ENCODE measurements around the gene CAND1.
A peak's percentile ranks its signal among the peaks of the same experiment; 100 is the strongest.

Gene CAND1

GRCh38 chr12:67269633-67270573 lies 745 bp downstream of the CAND1 start:
- H3K9me3 Mint-ChIP-seq, result no peaks in the 10 kb centered on the region
- H3K4me1 Mint-ChIP-seq (ENCODE audit: low read depth), result peaks cover 39% of the 10 kb centered on the region
- peaks cover 11% of the 10 kb centered on the region for H3K36me3 Mint-ChIP-seq (ENCODE audit: low read depth)

DNA sequence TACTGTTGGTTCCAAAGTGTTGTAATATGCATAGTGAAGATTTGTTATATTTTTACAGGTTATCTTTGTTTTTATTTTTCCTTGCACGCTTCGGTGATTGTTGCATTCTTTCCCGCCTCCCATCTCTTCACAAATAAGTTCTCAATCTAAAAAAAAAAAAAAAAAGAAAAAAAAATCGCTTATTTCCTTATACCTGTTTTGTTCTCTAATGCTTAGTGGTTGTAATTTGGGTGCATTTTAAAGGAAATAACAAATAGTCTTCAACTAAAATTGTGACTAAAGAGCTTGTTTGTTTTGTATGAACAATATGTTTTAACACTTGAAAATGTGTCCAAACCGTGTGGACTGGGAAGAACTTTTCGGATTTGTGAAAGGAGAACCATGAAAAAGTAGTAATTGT lies 1.5 kb downstream of the CAND1 start:
- peak overlapping the region; percentile 97 for H3K27ac Mint-ChIP-seq
- peak overlapping the region; percentile 94 for H3K4me3 Mint-ChIP-seq
- no peaks in the 10 kb centered on the region for H3K27me3 Mint-ChIP-seq (ENCODE audit: low read depth)
- peaks cover 12% of the 10 kb centered on the region for H3K36me3 Mint-ChIP-seq (ENCODE audit: low read depth)
- H3K4me1 Mint-ChIP-seq (ENCODE audit: low read depth), result peaks cover 43% of the 10 kb centered on the region
- no peaks in the 10 kb centered on the region for H3K9me3 Mint-ChIP-seq

More at GRCh38 chr12:67269633-67270573, 745 bp downstream of the CAND1 start:
- Mint-ChIP-seq H3K27ac (peak overlapping the region; percentile 97), H3K27me3 (ENCODE audit: low read depth) (no peaks in the 10 kb centered on the region), H3K4me3 (peak overlapping the region; percentile 94)

DNA sequence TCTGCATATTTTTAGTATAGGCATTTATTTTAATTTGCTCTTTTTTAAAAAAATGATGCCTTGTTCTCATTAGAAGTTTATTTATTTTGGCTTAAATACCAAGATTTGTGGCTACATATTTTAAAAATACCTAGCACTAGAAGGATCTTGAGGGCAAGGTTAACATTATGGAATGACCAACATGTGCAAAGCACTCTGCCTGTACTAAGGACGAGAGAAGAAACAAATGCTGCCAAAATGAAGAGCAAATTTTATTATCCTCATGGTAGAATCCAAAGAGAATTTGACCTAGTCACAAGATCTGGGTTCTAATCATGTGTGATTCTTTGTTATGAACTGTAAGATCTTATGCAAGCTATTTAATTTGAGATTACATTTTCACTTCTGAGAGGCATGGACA lies 2.8 kb downstream of the CAND1 start:
- Mint-ChIP-seq H3K36me3 (ENCODE audit: low read depth) (peaks cover 15% of the 10 kb centered on the region), H3K4me1 (ENCODE audit: low read depth) (peaks cover 56% of the 10 kb centered on the region), H3K9me3 (no peaks in the 10 kb centered on the region), H3K27me3 (ENCODE audit: low read depth) (no peaks in the 10 kb centered on the region), H3K27ac (no peak overlapping the region), H3K4me3 (peak overlapping the region; percentile 15)

- no peaks in the 10 kb centered on the region for H3K9me3 Mint-ChIP-seq
- H3K4me1 Mint-ChIP-seq (ENCODE audit: low read depth), result peaks cover 49% of the 10 kb centered on the region
- peak overlapping the region; percentile 8 for H3K27ac Mint-ChIP-seq
- H3K36me3 Mint-ChIP-seq (ENCODE audit: low read depth), result peaks cover 23% of the 10 kb centered on the region
- H3K4me3 Mint-ChIP-seq, result peak overlapping the region; percentile 21
- no peaks in the 10 kb centered on the region for H3K27me3 Mint-ChIP-seq (ENCODE audit: low read depth)
These were observed 5.0 kb downstream of the CAND1 start for GRCh38 chr12:67274186-67274585.

DNA sequence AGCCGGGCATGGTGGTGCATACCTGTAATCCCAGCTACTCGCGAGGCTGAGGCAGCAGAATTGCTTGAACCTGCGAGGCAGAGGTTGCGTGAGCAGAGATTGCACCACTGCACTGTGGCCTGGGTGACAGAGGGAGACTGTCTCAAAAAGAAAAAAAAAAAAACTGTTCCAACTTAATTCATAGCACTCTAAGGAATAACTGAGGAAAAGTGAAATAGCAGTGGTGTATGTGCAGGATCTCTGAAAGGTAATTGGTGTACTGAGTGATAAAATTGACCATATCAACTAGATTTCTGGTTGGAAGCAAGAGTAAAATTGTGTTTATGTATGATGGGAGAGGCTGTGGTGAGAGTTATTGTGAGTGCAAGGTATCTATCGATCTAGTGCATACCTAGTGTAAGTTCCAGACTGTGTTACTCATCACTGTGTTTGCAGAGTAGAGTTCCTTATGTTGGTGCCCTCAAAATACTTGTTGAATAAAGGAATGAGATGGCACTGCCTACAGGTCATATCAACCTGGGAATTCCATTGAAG lies 6.3 kb downstream of the CAND1 start:
- Mint-ChIP-seq H3K4me3 (no peak overlapping the region), H3K27ac (peak overlapping the region; percentile 1), H3K4me1 (ENCODE audit: low read depth) (peaks cover 51% of the 10 kb centered on the region), H3K36me3 (ENCODE audit: low read depth) (peaks cover 23% of the 10 kb centered on the region), H3K9me3 (no peaks in the 10 kb centered on the region), H3K27me3 (ENCODE audit: low read depth) (no peaks in the 10 kb centered on the region)

- peaks cover 20% of the 10 kb centered on the region for H3K36me3 Mint-ChIP-seq (ENCODE audit: low read depth)
- peaks cover 49% of the 10 kb centered on the region for H3K4me1 Mint-ChIP-seq (ENCODE audit: low read depth)
- H3K4me3 Mint-ChIP-seq, result no peak overlapping the region
- no peaks in the 10 kb centered on the region for H3K9me3 Mint-ChIP-seq
- H3K27me3 Mint-ChIP-seq (ENCODE audit: low read depth), result no peaks in the 10 kb centered on the region
- H3K27ac Mint-ChIP-seq, result no peak overlapping the region
These were observed 7.3 kb downstream of the CAND1 start for GRCh38 chr12:67276421-67276820.

- Mint-ChIP-seq H3K27ac (no peak overlapping the region), H3K4me1 (ENCODE audit: low read depth) (peaks cover 38% of the 10 kb centered on the region)
These were observed 10.5 kb downstream of the CAND1 start for GRCh38 chr12:67279637-67280036.

GRCh38 chr12:67280088-67280487 lies 10.9 kb downstream of the CAND1 start:
- Mint-ChIP-seq H3K4me1 (ENCODE audit: low read depth) (peaks cover 38% of the 10 kb centered on the region), H3K27ac (no peak overlapping the region), H3K36me3 (ENCODE audit: low read depth) (peaks cover 24% of the 10 kb centered on the region), H3K4me3 (no peak overlapping the region), H3K9me3 (no peaks in the 10 kb centered on the region), H3K27me3 (ENCODE audit: low read depth) (no peaks in the 10 kb centered on the region)

More at GRCh38 chr12:67279637-67280036, 10.5 kb downstream of the CAND1 start:
- no peaks in the 10 kb centered on the region for H3K9me3 Mint-ChIP-seq
- no peak overlapping the region for H3K4me3 Mint-ChIP-seq
- peaks cover 24% of the 10 kb centered on the region for H3K36me3 Mint-ChIP-seq (ENCODE audit: low read depth)
- H3K27me3 Mint-ChIP-seq (ENCODE audit: low read depth), result no peaks in the 10 kb centered on the region

- Mint-ChIP-seq H3K4me1 (ENCODE audit: low read depth) (peaks cover 36% of the 10 kb centered on the region), H3K4me3 (no peak overlapping the region)
These were observed 11.4 kb downstream of the CAND1 start for GRCh38 chr12:67280572-67280971.

DNA sequence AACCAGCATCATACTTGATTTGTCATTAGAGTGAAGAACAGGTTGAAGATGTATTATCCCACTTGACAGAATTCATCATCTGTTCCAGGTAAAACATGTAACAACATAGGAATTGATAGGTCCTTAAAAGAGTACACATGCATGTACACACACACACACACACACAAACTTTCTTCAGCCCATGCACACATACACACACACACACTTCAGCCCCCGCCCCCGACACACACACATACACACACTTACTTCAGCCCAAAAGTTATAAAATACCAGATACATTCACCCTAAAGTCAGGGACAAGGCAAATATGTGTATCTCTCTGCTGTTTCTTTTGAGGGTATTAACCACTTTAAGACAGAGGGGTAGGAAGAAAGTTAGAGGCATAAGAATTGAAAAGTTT lies 15.4 kb downstream of the CAND1 start:
- H3K27ac Mint-ChIP-seq, result no peak overlapping the region
- peaks cover 27% of the 10 kb centered on the region for H3K36me3 Mint-ChIP-seq (ENCODE audit: low read depth)
- no peaks in the 10 kb centered on the region for H3K9me3 Mint-ChIP-seq
- H3K4me3 Mint-ChIP-seq, result no peak overlapping the region
- H3K27me3 Mint-ChIP-seq (ENCODE audit: low read depth), result no peaks in the 10 kb centered on the region
- peaks cover 31% of the 10 kb centered on the region for H3K4me1 Mint-ChIP-seq (ENCODE audit: low read depth)

More at GRCh38 chr12:67280572-67280971, 11.4 kb downstream of the CAND1 start:
- Mint-ChIP-seq H3K36me3 (ENCODE audit: low read depth) (peaks cover 24% of the 10 kb centered on the region), H3K9me3 (no peaks in the 10 kb centered on the region), H3K27me3 (ENCODE audit: low read depth) (no peaks in the 10 kb centered on the region), H3K27ac (no peak overlapping the region)

DNA sequence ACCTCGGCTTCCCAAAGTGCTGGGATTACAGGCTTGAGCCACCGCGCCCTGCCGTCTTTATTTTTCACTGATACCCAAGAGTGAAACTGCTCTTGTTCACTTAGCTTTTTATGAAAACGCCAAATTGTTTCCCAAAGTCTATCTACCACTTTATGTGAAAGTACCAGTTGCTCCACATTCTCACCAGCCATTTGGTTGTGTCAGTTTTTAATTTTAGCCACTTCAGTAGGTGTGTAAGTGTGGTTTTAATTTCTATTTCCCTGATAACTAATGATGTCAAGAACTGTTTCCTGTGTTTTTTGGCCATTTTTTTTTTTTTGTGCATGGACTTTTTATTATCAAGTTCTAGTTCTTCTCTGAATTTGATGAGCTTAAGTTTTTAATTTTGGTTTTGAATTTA lies 17.1 kb downstream of the CAND1 start:
- no peaks in the 10 kb centered on the region for H3K27me3 Mint-ChIP-seq (ENCODE audit: low read depth)
- H3K36me3 Mint-ChIP-seq (ENCODE audit: low read depth), result peaks cover 31% of the 10 kb centered on the region
- H3K4me3 Mint-ChIP-seq, result no peak overlapping the region
- H3K9me3 Mint-ChIP-seq, result no peaks in the 10 kb centered on the region
- no peak overlapping the region for H3K27ac Mint-ChIP-seq
- peaks cover 29% of the 10 kb centered on the region for H3K4me1 Mint-ChIP-seq (ENCODE audit: low read depth)

- Mint-ChIP-seq H3K9me3 (no peaks in the 10 kb centered on the region), H3K4me3 (no peak overlapping the region), H3K36me3 (ENCODE audit: low read depth) (peaks cover 26% of the 10 kb centered on the region), H3K27ac (no peak overlapping the region), H3K4me1 (ENCODE audit: low read depth) (peaks cover 23% of the 10 kb centered on the region), H3K27me3 (ENCODE audit: low read depth) (no peaks in the 10 kb centered on the region)
These were observed 18.2 kb downstream of the CAND1 start for GRCh38 chr12:67287311-67287710.

- Mint-ChIP-seq H3K4me3 (no peak overlapping the region), H3K4me1 (ENCODE audit: low read depth) (peaks cover 27% of the 10 kb centered on the region), H3K9me3 (no peaks in the 10 kb centered on the region), H3K27ac (no peak overlapping the region), H3K27me3 (ENCODE audit: low read depth) (no peaks in the 10 kb centered on the region), H3K36me3 (ENCODE audit: low read depth) (peaks cover 27% of the 10 kb centered on the region)
These were observed 19.4 kb downstream of the CAND1 start for GRCh38 chr12:67288561-67288960.

DNA sequence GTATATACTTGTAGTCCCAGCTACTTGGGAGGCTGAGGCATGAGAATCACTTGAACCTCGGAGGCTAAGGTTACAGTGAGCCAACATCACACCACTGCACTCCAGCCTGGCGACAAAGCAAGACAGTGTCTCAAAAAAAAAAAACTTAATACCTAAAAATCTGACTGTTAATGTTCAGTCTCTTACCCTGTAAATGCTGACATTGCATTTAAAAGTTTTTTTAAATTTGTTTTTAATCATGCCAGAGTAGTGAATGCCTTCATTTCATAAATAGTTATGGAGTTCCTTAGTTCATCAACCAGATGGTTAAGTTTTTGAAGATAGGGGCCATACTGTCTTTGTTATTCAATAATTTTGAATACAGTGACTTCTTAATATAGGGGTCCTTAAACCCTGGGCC lies 21.2 kb downstream of the CAND1 start:
- H3K27me3 Mint-ChIP-seq (ENCODE audit: low read depth), result no peaks in the 10 kb centered on the region
- peaks cover 25% of the 10 kb centered on the region for H3K36me3 Mint-ChIP-seq (ENCODE audit: low read depth)
- H3K4me1 Mint-ChIP-seq (ENCODE audit: low read depth), result peaks cover 24% of the 10 kb centered on the region

DNA sequence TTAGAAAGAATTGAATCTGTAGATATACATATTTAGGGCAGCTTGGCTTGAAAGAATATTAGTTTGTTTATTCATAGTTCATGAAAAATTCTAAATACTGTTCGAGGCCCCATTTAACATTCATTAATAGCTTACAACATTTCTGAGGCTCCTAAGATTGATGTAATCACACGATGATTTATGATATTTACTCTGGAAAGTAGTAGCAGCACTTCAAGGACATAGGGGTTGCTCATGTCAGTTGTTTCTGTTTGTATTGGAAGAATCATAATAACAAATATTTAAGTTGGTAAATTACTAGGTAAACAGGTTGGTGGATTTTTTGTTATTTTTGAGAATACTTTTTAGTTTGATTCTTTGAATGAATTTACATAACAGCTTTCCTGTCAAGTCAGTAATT lies 30.4 kb downstream of the CAND1 start:
- Mint-ChIP-seq H3K4me3 (no peak overlapping the region), H3K36me3 (ENCODE audit: low read depth) (peaks cover 45% of the 10 kb centered on the region), H3K9me3 (no peaks in the 10 kb centered on the region), H3K27me3 (ENCODE audit: low read depth) (no peaks in the 10 kb centered on the region), H3K27ac (no peak overlapping the region), H3K4me1 (ENCODE audit: low read depth) (peaks cover 9% of the 10 kb centered on the region)

More for the DNA sequence above, 21.2 kb downstream of the CAND1 start:
- Mint-ChIP-seq H3K27ac (no peak overlapping the region), H3K4me3 (no peak overlapping the region), H3K9me3 (no peaks in the 10 kb centered on the region)
